HG03159 (cell line): Measurements from ENCODE around the gene TSPEAR.
"Not testable (repeated sequence)": the region's sequence is repeated elsewhere in the genome, so short reads cannot be mapped to it uniquely, and the experiment has no call there.

Source experiments
- ATAC-seq: cut with Tn5 transposase; IDR thresholded peaks from one replicate; pipeline ENCODE4 v1.9.1; 2021; ENCODE audit warnings: mild to moderate bottlenecking, moderate library complexity; ENCODE audit not compliant: unreplicated experiment

The TSPEAR gene

GRCh38 chr21:44592446-44593311, 118.7 kb downstream of the TSPEAR start, which contains the start of gene KRTAP10-6:
KRTAP10-6 (minus strand) TSS chr21:44592505; CDS start chr21:44592484, 21 bp downstream.
- no peak for ATAC-seq

GRCh38 chr21:44591801-44592130, 119.6 kb downstream of the TSPEAR start:
- not testable (repeated sequence) for ATAC-seq

GRCh38 chr21:44590897-44591800, 120.2 kb downstream of the TSPEAR start:
- ATAC-seq: not testable (repeated sequence)

GRCh38 chr21:44590311-44590721, 121.1 kb downstream of the TSPEAR start:
- no peak for ATAC-seq

GRCh38 chr21:44589586-44590305, 121.6 kb downstream of the TSPEAR start:
- no peak for ATAC-seq

- ATAC-seq: no peak
These were observed 122.3 kb downstream of the TSPEAR start for GRCh38 chr21:44589094-44589493.

GRCh38 chr21:44585892-44586291, 125.5 kb downstream of the TSPEAR start:
- ATAC-seq: no peak

- ATAC-seq: no peak
These were observed 127.6 kb downstream of the TSPEAR start for GRCh38 chr21:44583800-44584147.

GRCh38 chr21:44583089-44583799, 128.1 kb downstream of the TSPEAR start:
- no peak for ATAC-seq

- no peak for ATAC-seq
These were observed 129.3 kb downstream of the TSPEAR start for GRCh38 chr21:44582055-44582454.

GRCh38 chr21:44581158-44581557, 130.2 kb downstream of the TSPEAR start:
- ATAC-seq: no peak

GRCh38 chr21:44580231-44580821, 131.0 kb downstream of the TSPEAR start, which contains the start of gene KRTAP10-5:
KRTAP10-5 (minus strand) TSS chr21:44580604; CDS start chr21:44580578, 26 bp downstream.
- ATAC-seq: not testable (repeated sequence)

- ATAC-seq: no peak
These were observed 131.6 kb downstream of the TSPEAR start for GRCh38 chr21:44579833-44580144.

- no peak for ATAC-seq
These were observed 132.1 kb downstream of the TSPEAR start for GRCh38 chr21:44579056-44579832.

GRCh38 chr21:44578371-44579055, 132.9 kb downstream of the TSPEAR start:
- ATAC-seq: no peak

- ATAC-seq: no peak
These were observed 135.3 kb downstream of the TSPEAR start for GRCh38 chr21:44576025-44576420.

GRCh38 chr21:44575307-44576024, 135.9 kb downstream of the TSPEAR start:
- no peak for ATAC-seq
